Measurements from ENCODE around the gene SLC34A1.

The SLC34A1 gene

GRCh38 chr5:177349362-177349647 is 34.9 kb upstream of the SLC34A1 start:
- H3K4me3 ChIP-seq (ENCODE audit: low read depth, low read length), result no peak overlapping the region
- DNase-seq (ENCODE audit: low read depth), result no peak
- no peak for TF ChIP-seq CTCF (conservative IDR thresholded peaks at IDR 0.05; ENCODE audit: low read depth, low read length)

- H3K4me3 ChIP-seq (ENCODE audit: low read depth, low read length), result no peak overlapping the region
- TF ChIP-seq CTCF (conservative IDR thresholded peaks at IDR 0.05; ENCODE audit: low read depth, low read length), result no peak
- DNase-seq (ENCODE audit: low read depth), result no peak
Observed at GRCh38 chr5:177349762-177350161, 34.5 kb upstream of the SLC34A1 start.

GRCh38 chr5:177350776-177351391 is 33.4 kb upstream of the SLC34A1 start:
- TF ChIP-seq CTCF (conservative IDR thresholded peaks at IDR 0.05; ENCODE audit: low read depth, low read length), result no peak
- DNase-seq (ENCODE audit: low read depth), result no peak
- peak overlapping the region; percentile 96 for H3K4me3 ChIP-seq (ENCODE audit: low read depth, low read length)

GRCh38 chr5:177351392-177352329 is 32.6 kb upstream of the SLC34A1 start, which contains the start of gene LMAN2:
Gene LMAN2, minus strand, starts transcription at chr5:177351668. Its CDS starts 21 bp downstream, at chr5:177351647.
- DNase-seq (ENCODE audit: low read depth), result peak; percentile 98
- no peak for TF ChIP-seq CTCF (conservative IDR thresholded peaks at IDR 0.05; ENCODE audit: low read depth, low read length)
- peak within 1 kb of the TSS; percentile 96 for H3K4me3 ChIP-seq (ENCODE audit: low read depth, low read length)

- DNase-seq (ENCODE audit: low read depth), result no peak
- no peak overlapping the region for H3K4me3 ChIP-seq (ENCODE audit: low read depth, low read length)
- TF ChIP-seq CTCF (conservative IDR thresholded peaks at IDR 0.05; ENCODE audit: low read depth, low read length), result no peak
Observed at GRCh38 chr5:177353093-177353492, 31.1 kb upstream of the SLC34A1 start.

- no peak overlapping the region for H3K4me3 ChIP-seq (ENCODE audit: low read depth, low read length)
- no peak for TF ChIP-seq CTCF (conservative IDR thresholded peaks at IDR 0.05; ENCODE audit: low read depth, low read length)
- DNase-seq (ENCODE audit: low read depth), result no peak
Observed at GRCh38 chr5:177354256-177354655, 30.0 kb upstream of the SLC34A1 start.

Data from choroid plexus epithelial cell (primary cell).